COR-L47 (cell line): ENCODE results near the gene SPOCK1.
"Not testable (repeated sequence)": the region's sequence is repeated elsewhere in the genome, so short reads cannot be mapped to it uniquely, and the experiment has no call there.

Experiments used
- DNase-seq: peaks from one replicate; lab custom pipeline; 2025; lab: John Stamatoyannopoulos, UW

SPOCK1 gene

GRCh38 chr5:137022725-137023124, 476.4 kb downstream of the SPOCK1 start:
- DNase-seq = no peak

- no peak for DNase-seq
Measured at GRCh38 chr5:137022043-137022442, 477.1 kb downstream of the SPOCK1 start.

DNA sequence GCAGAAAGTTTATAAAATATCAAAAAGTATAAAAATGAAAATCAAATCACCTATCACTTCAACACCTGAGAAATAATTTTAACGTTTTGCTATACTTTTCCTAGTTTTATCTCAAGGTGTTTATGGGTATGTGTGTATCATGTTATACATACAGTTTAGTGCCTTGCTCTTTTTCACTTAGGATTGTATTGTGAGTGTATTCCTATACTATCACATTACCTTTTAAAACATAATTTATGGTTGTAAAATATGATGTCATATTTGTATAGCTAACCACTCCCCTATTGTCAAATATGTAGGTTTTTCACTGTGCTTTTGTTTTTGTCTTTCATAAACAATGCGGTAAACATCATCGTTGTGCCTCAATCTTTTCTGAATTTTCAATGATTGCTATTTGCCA, 479.9 kb downstream of the SPOCK1 start:
- DNase-seq = no peak

DNA sequence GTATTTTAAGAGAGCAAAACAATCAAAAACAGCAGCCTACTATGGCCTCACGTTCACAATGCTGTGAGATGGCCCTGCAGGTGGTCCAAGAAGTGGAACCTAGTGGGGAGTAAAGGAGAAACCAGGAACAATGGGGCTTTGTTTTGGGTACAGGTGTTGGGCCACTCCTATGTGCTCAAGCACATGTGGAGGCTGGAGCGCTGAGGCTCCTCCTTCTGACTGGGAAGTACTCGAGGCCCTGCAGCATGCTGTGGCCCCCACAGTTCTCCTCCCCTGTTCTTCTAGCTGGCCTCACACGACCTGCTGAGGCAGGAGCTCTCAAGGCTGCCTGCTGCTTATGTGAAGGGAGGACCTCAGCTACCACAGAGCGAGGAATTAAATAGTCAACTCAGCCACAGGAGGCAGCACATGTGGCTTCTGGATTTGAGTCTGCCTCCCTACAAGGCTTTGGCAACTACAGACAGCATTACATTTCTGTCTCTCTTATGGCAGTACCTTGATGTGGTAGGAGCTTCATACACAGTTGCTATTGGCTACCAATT, 482.3 kb downstream of the SPOCK1 start:
- DNase-seq = no peak

GRCh38 chr5:137015540-137016116, 483.5 kb downstream of the SPOCK1 start:
- no peak for DNase-seq

GRCh38 chr5:137014731-137015130, 484.4 kb downstream of the SPOCK1 start:
- DNase-seq = no peak

DNA sequence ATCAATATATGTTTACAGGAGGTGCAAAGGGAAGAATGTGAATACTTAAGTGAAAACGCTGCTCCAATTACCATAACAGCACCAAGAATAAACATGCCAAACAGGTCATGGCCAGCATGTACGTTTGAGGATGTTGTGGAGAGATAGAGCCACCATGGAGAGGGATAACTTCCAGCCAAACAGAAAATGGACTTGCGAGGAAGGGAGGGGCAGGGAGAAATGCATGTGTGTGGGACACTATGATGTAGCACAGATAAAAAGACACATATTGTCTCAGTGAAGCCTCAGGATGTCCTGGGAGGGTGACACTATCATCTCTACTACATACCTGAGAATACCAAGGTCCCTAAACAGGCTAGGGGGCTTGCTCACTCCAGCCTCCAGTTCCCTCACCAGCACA, 488.9 kb downstream of the SPOCK1 start:
- DNase-seq = no peak

DNA sequence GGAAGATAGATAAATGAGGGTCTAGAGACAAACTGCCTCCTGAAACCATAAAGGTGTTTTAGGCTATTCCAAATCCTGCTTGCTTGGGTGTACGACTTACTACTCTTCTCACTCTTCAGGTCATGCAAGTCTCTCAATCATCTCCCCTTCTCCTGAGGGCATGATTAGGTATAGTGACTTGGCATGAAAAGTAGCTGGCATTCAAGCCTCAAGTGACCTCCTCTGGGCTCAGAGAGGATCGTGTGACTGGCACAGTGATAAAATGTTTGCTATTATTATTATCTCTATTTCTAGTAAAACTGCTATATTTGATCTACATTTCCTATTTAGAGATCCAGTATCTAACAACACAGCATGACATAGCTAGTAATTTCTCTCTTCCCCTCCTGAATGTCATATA, 494.8 kb downstream of the SPOCK1 start:
- no peak for DNase-seq

- no peak for DNase-seq
Measured at GRCh38 chr5:137001026-137001569, 498.0 kb downstream of the SPOCK1 start.

GRCh38 chr5:136999787-137000186, 499.3 kb downstream of the SPOCK1 start:
- no peak for DNase-seq

DNA sequence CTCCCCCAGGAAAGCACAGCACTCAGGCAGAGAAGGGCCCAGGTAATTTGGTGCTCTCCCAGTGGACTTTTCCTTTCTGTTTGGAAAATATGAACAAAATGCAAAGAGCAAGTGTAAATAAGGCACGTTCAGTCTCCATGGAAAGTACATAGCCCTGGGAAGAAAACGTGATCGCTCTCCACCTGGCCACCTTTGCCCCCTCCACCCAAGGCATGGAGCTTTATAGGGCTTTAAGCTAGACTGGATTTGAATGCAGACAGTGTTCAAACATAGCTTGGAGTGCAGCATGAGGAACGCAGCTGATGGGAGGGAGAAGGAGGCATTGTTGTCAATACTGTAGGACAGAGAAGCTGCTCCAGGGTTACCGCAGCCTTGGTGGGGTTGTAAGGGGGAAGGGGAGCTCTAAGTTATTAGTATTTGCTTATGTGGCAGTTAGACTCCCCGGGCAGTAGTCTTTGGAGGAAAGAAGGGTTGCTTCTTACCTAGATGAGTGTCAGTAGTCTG, 500.2 kb downstream of the SPOCK1 start:
- DNase-seq = no peak

GRCh38 chr5:136994154-136994553, 505.0 kb downstream of the SPOCK1 start:
- DNase-seq = no peak

GRCh38 chr5:136992796-136993489, 506.2 kb downstream of the SPOCK1 start:
- no peak for DNase-seq

- no peak for DNase-seq
Measured at GRCh38 chr5:136985785-136986475, 513.2 kb downstream of the SPOCK1 start.

- DNase-seq = no peak
Measured at GRCh38 chr5:136984772-136985446, 514.2 kb downstream of the SPOCK1 start.

GRCh38 chr5:136981936-136982335, 517.2 kb downstream of the SPOCK1 start:
- DNase-seq = no peak

DNA sequence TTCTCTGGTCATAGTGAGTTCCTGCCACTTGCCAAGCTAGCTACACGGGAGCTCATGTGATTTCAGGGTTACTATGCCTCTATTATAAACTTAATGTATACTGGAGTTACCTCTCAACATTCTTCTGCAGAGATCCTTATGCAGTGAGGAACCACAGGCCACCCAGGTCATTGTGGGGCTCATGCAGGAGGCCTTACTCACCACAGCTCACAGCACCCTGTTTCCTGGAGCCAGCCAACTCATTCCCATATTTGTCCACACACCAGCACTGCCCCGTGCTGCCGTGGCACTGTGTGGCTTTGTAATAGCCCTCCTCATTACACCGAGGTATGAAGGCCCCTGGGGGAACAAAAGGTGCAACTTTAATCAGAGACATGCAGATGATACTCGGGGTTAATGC, 520.0 kb downstream of the SPOCK1 start:
- no peak for DNase-seq

DNA sequence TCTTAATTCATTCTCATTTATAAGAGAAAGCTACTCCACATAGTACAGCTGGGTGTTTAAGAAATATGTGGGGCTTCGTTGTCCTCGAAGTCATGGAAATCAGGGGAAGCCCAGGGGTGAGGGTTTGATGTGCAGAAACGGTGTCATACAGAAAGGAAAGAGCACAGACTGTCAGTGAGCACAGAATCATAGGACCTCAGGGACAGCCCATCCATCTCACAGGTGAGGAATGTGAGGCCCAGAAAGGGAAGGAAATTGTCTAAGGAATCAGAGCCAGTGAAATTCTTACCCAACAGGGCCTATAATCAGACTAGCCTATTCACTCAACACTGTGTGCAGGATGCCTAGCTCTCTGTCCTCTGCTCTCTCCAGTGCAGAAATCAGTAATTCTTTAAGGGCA, 535.6 kb downstream of the SPOCK1 start:
- DNase-seq = no peak

DNA sequence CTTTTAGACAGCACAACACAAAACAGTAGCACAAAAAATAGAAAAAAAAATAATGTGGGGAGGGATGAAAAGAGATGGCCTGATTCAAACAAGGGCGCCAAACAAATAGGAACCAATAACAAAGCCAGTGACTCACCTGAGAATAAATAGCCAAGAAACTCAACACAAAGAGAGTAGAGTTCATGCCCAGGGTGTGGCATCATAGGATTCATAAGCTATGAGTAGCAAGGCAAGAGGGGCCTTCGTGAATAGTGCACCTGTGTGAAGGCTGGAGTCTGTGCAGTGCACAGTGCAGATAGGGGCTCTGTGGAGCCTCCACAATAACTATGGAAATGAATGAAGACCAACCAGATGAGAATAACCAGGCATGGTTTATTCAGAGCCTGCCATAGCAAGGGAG, 541.7 kb downstream of the SPOCK1 start:
- no peak for DNase-seq

DNA sequence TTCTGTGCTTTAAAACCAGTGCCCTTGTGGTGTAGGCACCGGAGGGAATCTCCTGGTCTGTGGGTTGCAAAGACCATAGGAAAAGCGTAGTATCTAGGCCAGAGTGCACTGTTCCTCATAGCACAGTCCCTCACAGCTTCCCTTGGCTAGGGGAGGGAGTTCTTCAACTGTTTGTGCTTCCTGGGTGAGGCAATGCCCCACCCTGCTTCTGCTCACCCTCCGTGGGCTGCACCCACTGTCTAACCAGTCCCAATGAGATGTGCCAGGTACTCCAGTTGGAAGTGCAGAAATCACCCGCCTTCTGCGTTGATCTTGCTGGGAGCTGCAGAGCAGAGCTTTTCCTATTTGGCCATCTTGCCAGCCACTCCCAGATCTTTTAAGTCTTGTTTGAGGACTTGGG, 545.0 kb downstream of the SPOCK1 start:
- not testable (repeated sequence) for DNase-seq

- DNase-seq = not testable (repeated sequence)
Measured at GRCh38 chr5:136953346-136954069, 545.6 kb downstream of the SPOCK1 start.
